HG02885 (cell line): ENCODE measurements around the gene CYB5R3.
"Not testable (repeated sequence)": the region's sequence is repeated elsewhere in the genome, so short reads cannot be mapped to it uniquely, and the experiment has no call there.

ENCODE experiments used
- ATAC-seq: cut with Tn5 transposase; IDR thresholded peaks from one replicate; pipeline ENCODE4 v1.9.1; 2021; ENCODE audit warnings: mild to moderate bottlenecking; ENCODE audit not compliant: unreplicated experiment, poor library complexity

The CYB5R3 gene

DNA sequence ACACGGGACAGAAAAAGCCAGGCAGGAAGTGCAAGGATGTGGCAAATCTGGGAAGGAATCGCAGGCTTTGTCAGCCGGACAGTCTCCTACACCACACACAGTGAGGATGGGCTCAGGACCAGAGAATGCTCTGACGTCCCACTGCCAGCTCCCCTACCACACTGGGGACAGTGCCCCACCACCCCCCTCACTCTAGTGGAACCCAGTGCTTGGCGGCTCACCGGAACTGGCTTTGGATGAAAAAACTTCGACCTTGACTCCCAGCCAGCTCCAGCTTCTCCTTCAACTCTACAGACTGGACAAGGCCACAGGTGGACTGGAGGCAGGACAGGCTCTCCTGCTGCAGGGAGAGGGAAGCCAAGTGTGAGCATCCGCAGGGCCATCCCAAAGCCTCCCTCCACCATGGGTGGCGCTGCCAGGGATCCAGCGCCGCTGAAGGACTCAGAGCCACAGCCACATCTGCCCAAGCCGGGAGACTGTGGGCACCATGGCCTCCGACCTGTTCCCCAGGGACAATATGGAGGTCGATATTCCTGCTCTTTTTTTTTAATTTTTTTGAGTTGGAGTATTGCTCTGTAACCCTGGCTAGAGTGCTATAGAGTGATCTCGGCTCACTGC is 71.5 kb downstream of the CYB5R3 start:
- ATAC-seq, result no peak

- ATAC-seq, result not testable (repeated sequence)
These were observed 72.1 kb downstream of the CYB5R3 start for GRCh38 chr22:42577141-42577540.

DNA sequence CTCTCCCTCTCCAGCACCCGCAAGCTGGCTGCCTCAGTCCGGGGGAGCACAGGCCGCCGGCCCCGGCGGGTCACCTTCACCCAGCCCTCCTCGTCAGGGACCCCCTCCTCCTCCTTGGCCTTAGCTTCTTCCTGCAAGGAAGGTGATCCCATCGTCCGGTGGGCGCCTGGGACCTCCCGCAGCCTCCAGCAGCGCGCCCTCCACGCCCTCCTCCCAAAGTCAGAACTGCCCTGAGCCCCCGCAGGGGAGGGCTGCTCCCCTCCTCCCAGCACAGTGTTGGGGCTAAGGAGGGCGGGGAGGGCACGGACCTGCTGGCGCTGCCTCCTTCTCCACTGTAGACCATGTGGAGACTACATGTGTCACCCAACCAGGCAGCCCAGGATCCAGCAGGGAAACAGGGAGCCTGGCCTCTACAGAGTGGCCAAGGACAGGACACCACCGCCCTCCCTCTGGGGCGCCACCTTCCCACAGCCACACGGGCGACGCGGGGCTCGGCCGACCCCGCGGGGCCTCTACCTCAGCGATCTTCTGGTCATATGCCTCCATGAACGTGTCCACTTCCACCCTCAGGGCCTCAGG is 73.1 kb downstream of the CYB5R3 start:
- not testable (repeated sequence) for ATAC-seq

GRCh38 chr22:42574468-42574867 is 74.7 kb downstream of the CYB5R3 start:
- not testable (repeated sequence) for ATAC-seq

DNA sequence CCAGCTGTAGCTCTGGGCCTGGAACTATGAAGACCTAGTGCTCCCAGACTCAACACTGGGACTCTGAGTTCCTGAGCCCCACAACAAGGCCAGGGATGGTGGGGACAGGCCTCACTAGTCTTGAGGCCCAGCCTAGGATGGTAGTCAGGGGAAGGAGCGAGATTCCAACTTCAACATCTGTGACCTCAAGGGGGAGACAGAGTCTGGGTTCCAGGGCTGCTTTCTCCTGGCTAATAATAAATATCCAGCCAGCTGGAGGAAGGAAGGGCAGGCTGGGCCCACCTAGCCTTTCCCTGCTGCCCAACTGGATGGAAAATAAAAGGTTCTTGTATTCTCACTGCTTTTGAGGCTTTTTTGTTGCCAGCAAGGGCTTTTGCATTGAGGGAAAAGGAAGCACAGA is 75.1 kb downstream of the CYB5R3 start:
- ATAC-seq, result not testable (repeated sequence)

DNA sequence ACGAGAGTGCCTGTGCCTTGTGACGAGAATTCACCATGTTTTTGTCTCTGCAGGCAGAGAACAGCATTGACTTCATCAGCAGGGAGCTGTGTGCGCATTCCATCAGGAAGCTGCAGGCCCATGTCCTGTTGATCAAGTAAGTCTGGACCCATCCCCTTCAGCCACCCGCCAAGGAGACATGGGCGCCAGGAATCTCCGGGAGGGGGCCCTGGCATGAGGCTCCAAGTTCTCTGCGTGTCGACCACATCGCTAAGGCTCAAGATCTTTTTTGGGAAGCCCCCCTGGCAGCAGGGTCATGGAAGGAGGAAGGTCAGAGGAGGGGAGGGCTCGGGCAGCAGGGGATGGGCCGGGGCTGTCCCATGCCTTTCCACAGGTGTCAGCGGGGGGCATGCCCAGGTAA is 78.1 kb downstream of the CYB5R3 start:
- not testable (repeated sequence) for ATAC-seq

DNA sequence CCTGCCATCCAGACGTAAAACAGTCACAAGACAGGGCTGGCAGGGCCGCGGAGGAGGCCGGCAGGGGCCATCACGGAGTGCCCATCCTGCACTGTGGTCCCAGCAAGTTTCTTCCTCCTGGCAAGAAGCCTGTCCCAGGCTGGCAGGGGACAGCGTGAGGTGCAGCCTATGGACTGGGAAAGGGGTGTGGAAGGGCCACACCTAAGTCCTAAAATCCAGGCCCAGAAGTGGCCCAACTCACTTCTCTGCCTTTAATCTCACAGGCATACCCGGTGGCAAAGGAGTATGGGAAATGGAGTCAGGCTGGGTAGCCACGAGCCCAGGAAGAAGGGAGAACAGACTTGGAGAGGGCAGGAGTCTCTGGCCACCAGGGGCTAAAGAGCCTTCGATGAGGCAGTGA is 78.6 kb downstream of the CYB5R3 start:
- not testable (repeated sequence) for ATAC-seq

- not testable (repeated sequence) for ATAC-seq
These were observed 81.2 kb downstream of the CYB5R3 start for GRCh38 chr22:42567950-42568349.
